OCI-LY3 (cell line): ENCODE data around the gene MYO5B.

ENCODE experiments used
- H2AFZ ChIP-seq: fragments of 200-600, 300-600 bp; shearing (Covaris generic); 2 replicates; pipeline ENCODE4 v1.6.0; 2014; ENCODE audit warnings: antibody characterized with exemption, low read depth, low read length
- H3K27ac ChIP-seq: fragments of 200-600, 300-600 bp; sonication (generic); 2 replicates; pipeline ENCODE4 v1.5.1; 2014; ENCODE audit warnings: mild to moderate bottlenecking, low read length, moderate library complexity, mixed read lengths
- H3K27me3 ChIP-seq: fragments of 200-600, 300-600 bp; sonication (generic); 2 replicates; pipeline ENCODE4 v1.6.1; 2014; ENCODE audit warnings: low read depth, low read length, mixed read lengths
- H3K36me3 ChIP-seq: fragments of 200-600, 300-600 bp; sonication (generic); replicated peaks from 2 replicates; pipeline ENCODE3; 2014; ENCODE audit warnings: low read depth, low read length, mixed read lengths
- H3K4me1 ChIP-seq: fragments of 300-600, 200-600 bp; sonication (generic); 2 replicates; pipeline ENCODE4 v1.6.1; 2014; ENCODE audit warnings: low read length, mixed read lengths
- H3K4me2 ChIP-seq: fragments of 200-600, 300-600 bp; sonication (generic); 2 replicates; pipeline ENCODE4 v1.6.1; 2014; ENCODE audit warnings: low read length, mixed read lengths
- H3K4me3 ChIP-seq: fragments of 300-600, 200-600 bp; sonication (generic); 2 replicates; pipeline ENCODE4 v1.5.1; 2014; ENCODE audit warnings: antibody characterized with exemption, mild to moderate bottlenecking, low read length, moderate library complexity
- H3K79me2 ChIP-seq: fragments of 300-600, 200-600 bp; shearing (Covaris generic); 2 replicates; pipeline ENCODE4 v1.6.1; 2014; ENCODE audit warnings: mild to moderate bottlenecking, low read length, mixed read lengths
- H3K9ac ChIP-seq: fragments of 300-600, 200-600 bp; shearing (Covaris generic); 2 replicates; pipeline ENCODE4 v1.6.0; 2014; ENCODE audit warnings: mild to moderate bottlenecking, low read length, moderate library complexity
- H3K9me3 ChIP-seq: fragments of 200-600, 300-600 bp; shearing (Covaris generic); 2 replicates; pipeline ENCODE4 v1.6.1; 2014; ENCODE audit warnings: low read length, mixed read lengths; ENCODE audit not compliant: insufficient read depth
- H4K20me1 ChIP-seq: fragments of 200-600, 300-600 bp; sonication (generic); 2 replicates; pipeline ENCODE4 v1.6.1; 2016; ENCODE audit warnings: low read length, mixed read lengths; ENCODE audit not compliant: insufficient read depth
- EZH2phosphoT487 ChIP-seq: fragments of 200-600 bp; shearing (Covaris generic); IDR thresholded peaks from 2 replicates; pipeline ENCODE4 v1.6.1; 2018; ENCODE audit warnings: antibody characterized with exemption, mixed run types, low read depth
- TF ChIP-seq, protein P1 (sequence below): fragments of 200-600, 300-600 bp; sonication (generic); IDR thresholded peaks from 2 replicates; pipeline ENCODE4 v1.5.1; 2014; ENCODE audit warnings: antibody characterized with exemption, low read length, low read depth

The MYO5B gene

DNA sequence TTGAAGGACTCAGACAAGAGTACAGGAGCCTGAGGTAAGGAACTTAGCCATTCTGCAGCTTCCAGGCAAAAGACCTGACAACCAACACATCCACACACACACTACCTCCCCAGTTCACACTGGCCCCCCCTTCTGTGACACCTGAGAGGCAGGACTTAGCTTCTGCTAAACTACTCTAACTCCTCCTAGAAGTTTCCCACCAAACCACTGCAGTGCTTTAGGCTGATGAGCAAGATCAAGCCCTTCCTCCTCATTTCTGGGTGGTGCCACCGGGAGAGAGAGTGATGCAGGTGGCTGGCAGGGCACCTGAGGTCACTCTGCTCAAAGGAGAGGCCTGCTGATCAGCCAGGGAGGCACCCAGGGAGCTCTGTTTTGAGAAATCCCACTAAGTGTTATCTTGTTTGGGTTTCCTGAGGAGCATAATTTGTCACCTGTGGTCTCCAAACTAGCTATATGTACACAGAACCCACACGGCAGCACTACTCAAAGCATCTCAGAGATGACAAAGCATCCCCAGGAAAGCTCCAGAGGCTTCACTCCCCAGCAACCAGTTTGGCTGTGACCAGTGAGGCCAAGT, 188.4 kb downstream of the MYO5B start:
- Histone ChIP-seq H3K36me3 (no peaks in the 10 kb centered on the region), H3K27ac (no peak overlapping the region), H3K79me2 (no peaks in the 10 kb centered on the region), H3K4me2 (no peak overlapping the region), H4K20me1 (no peaks in the 10 kb centered on the region), H3K4me3 (no peak overlapping the region), H2AFZ (no peak overlapping the region), H3K9me3 (no peaks in the 10 kb centered on the region), H3K9ac (no peak overlapping the region), H3K4me1 (peaks cover 19% of the 10 kb centered on the region), H3K27me3 (peaks cover 24% of the 10 kb centered on the region)
- TF ChIP-seq EZH2phosphoT487 = no peak
- TF ChIP-seq, protein P1, sequence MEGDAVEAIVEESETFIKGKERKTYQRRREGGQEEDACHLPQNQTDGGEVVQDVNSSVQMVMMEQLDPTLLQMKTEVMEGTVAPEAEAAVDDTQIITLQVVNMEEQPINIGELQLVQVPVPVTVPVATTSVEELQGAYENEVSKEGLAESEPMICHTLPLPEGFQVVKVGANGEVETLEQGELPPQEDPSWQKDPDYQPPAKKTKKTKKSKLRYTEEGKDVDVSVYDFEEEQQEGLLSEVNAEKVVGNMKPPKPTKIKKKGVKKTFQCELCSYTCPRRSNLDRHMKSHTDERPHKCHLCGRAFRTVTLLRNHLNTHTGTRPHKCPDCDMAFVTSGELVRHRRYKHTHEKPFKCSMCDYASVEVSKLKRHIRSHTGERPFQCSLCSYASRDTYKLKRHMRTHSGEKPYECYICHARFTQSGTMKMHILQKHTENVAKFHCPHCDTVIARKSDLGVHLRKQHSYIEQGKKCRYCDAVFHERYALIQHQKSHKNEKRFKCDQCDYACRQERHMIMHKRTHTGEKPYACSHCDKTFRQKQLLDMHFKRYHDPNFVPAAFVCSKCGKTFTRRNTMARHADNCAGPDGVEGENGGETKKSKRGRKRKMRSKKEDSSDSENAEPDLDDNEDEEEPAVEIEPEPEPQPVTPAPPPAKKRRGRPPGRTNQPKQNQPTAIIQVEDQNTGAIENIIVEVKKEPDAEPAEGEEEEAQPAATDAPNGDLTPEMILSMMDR = no peak

DNA sequence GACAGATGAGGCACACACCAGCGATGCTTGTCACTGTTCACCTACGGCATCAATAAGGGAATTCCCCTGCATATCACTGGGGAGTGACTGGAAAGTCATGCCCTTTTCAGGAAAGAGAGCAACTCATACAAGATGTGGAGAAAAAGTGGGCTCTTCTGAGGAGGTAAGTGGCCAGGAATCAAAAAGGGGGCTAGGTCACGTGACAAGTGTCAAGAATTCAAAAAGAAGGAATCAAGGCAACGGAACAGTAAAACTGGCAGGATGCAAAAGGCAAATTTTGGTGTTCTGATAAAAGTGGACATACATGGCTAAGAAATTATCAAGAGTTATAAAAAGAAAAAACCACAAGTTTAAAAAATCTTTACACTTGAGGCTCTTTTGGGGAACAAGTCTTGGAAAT, 190.9 kb downstream of the MYO5B start:
- no peaks in the 10 kb centered on the region for H3K36me3 ChIP-seq
- no peaks in the 10 kb centered on the region for H3K79me2 ChIP-seq
- H3K4me3 ChIP-seq = no peak overlapping the region
- H3K27ac ChIP-seq = no peak overlapping the region
- H3K27me3 ChIP-seq = peaks cover 24% of the 10 kb centered on the region
- TF ChIP-seq, protein P1 = no peak
- no peak for TF ChIP-seq EZH2phosphoT487
- no peaks in the 10 kb centered on the region for H4K20me1 ChIP-seq
- peaks cover 16% of the 10 kb centered on the region for H3K4me1 ChIP-seq
- H3K9me3 ChIP-seq = no peaks in the 10 kb centered on the region
- no peak overlapping the region for H2AFZ ChIP-seq
- peak overlapping the region; percentile 34 for H3K4me2 ChIP-seq
- no peak overlapping the region for H3K9ac ChIP-seq

DNA sequence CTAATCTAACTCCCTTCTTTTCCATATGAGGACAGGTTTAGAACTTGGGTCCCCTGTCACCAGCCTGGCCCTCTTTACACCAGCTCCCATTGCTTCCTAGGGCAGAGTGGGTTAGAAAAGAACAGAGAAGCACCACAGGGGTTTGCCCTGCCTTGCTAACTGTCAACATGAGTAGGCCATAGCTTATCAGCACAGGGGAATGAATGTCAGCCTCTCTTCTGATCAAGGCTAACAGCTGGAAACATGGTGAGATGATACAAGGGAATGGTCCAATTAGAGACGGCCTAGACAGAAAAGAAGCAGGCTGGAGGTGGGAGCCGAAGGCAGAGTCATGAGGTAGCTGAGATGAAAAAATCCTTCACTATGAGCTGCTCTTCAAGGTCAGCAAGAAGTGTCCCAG, 192.2 kb downstream of the MYO5B start:
- Histone ChIP-seq H3K27ac (no peak overlapping the region), H3K9me3 (no peaks in the 10 kb centered on the region), H4K20me1 (no peaks in the 10 kb centered on the region), H3K4me1 (peaks cover 16% of the 10 kb centered on the region), H2AFZ (no peak overlapping the region), H3K79me2 (no peaks in the 10 kb centered on the region), H3K4me3 (no peak overlapping the region), H3K9ac (no peak overlapping the region), H3K4me2 (no peak overlapping the region), H3K36me3 (no peaks in the 10 kb centered on the region), H3K27me3 (peaks cover 24% of the 10 kb centered on the region)
- TF ChIP-seq, protein P1 = no peak
- TF ChIP-seq EZH2phosphoT487 = no peak

DNA sequence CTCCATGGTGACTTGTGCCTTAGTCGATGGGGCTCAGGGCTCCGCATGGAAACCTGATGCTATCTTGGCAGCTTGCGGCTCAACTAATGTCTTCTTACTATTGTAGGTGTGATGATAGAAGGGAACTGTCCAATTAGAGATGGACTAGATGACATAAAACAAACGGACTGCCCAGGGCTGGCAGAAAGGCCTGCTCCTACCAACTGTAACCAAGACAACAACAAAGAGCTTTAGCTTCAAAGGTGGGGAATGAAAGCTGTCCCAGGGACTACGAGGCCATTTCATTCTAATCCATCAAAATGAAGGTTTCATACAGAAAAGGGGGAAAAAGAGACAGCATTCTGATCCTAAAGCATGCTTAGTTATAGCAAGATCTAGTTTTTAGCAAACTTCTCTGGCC, 194.7 kb downstream of the MYO5B start:
- Histone ChIP-seq H3K9ac (no peak overlapping the region), H3K4me3 (no peak overlapping the region), H3K27ac (no peak overlapping the region), H3K9me3 (no peaks in the 10 kb centered on the region), H3K79me2 (no peaks in the 10 kb centered on the region), H3K36me3 (no peaks in the 10 kb centered on the region), H3K4me1 (peaks cover 4% of the 10 kb centered on the region), H3K27me3 (peaks cover 24% of the 10 kb centered on the region), H3K4me2 (no peak overlapping the region), H4K20me1 (no peaks in the 10 kb centered on the region), H2AFZ (no peak overlapping the region)
- TF ChIP-seq, protein P1 = no peak
- TF ChIP-seq EZH2phosphoT487 = no peak
